DOHH2 (cell line): ENCODE measurements around the gene SNAPC3.

Source experiments
- CTCF ChIP-seq: fragments of 200-600 bp; sonication (generic); IDR thresholded peaks from one replicate; pipeline ENCODE4 v1.5.1; 2014; ENCODE audit warnings: antibody characterized with exemption, mild to moderate bottlenecking, low read depth, low read length; ENCODE audit not compliant: poor library complexity, severe bottlenecking
- EZH2phosphoT487 ChIP-seq: fragments of 200-600 bp; sonication (generic); IDR thresholded peaks from 2 replicates; pipeline ENCODE4 v1.6.1; 2017; ENCODE audit warnings: borderline replicate concordance, mild to moderate bottlenecking, antibody characterized with exemption, low read length, moderate library complexity, mixed read lengths

GRCh38 chr9:15386465-15386864, 36.2 kb upstream of the SNAPC3 start:
- no peak for TF ChIP-seq CTCF
- TF ChIP-seq EZH2phosphoT487 = no peak
